ENCODE measurements around the gene ATG9B. TPM values are rescaled to one million over a fixed set of nuclear protein-coding genes. Genes with fewer than 3 reads are reported as not detected.
A peak's percentile ranks its signal among the peaks of the same experiment; 100 is the strongest.

The ATG9B gene
- total RNA-seq, 1 experiment from 2014 or later: 0.24 TPM

GRCh38 chr7:151003572-151003971, 20.7 kb downstream of the ATG9B start:
- no peak for DNase-seq (ENCODE audit: low read depth)

GRCh38 chr7:151001546-151001945, 22.7 kb downstream of the ATG9B start:
- DNase-seq (ENCODE audit: low read depth): no peak

GRCh38 chr7:151000897-151001495, 23.3 kb downstream of the ATG9B start:
- no peak for DNase-seq (ENCODE audit: low read depth)

- DNase-seq (ENCODE audit: low read depth): no peak
Observed at GRCh38 chr7:150999497-151000230, 24.6 kb downstream of the ATG9B start.

- DNase-seq (ENCODE audit: low read depth): no peak
Observed at GRCh38 chr7:150999001-150999400, 25.3 kb downstream of the ATG9B start.

- no peak for DNase-seq (ENCODE audit: low read depth)
Observed at GRCh38 chr7:150998341-150998740, 26.0 kb downstream of the ATG9B start.

- no peak for DNase-seq (ENCODE audit: low read depth)
Observed at GRCh38 chr7:150997817-150998216, 26.5 kb downstream of the ATG9B start.

- no peak for DNase-seq (ENCODE audit: low read depth)
Observed at GRCh38 chr7:150997075-150997511, 27.2 kb downstream of the ATG9B start.

- DNase-seq (ENCODE audit: low read depth): no peak
Observed at GRCh38 chr7:150996376-150997074, 27.8 kb downstream of the ATG9B start.

- no peak for DNase-seq (ENCODE audit: low read depth)
Observed at GRCh38 chr7:150994838-150995510, 29.3 kb downstream of the ATG9B start.

- DNase-seq (ENCODE audit: low read depth): no peak
Observed at GRCh38 chr7:150994141-150994837, 30.0 kb downstream of the ATG9B start.

GRCh38 chr7:150993511-150993910, 30.8 kb downstream of the ATG9B start:
- no peak for DNase-seq (ENCODE audit: low read depth)

GRCh38 chr7:150992833-150993302, 31.4 kb downstream of the ATG9B start:
- DNase-seq (ENCODE audit: low read depth): peak; percentile 25

GRCh38 chr7:150992051-150992640, 32.1 kb downstream of the ATG9B start:
- DNase-seq (ENCODE audit: low read depth): peak; percentile 16

- no peak for DNase-seq (ENCODE audit: low read depth)
Observed at GRCh38 chr7:150990416-150991186, 33.7 kb downstream of the ATG9B start, which contains the start of gene NOS3. TSS of gene NOS3 (plus strand) at chr7:150991017. CDS start at chr7:150993804, 2,787 bp downstream.

- DNase-seq (ENCODE audit: low read depth): no peak
Observed at GRCh38 chr7:150989456-150989855, 34.8 kb downstream of the ATG9B start.

GRCh38 chr7:150988230-150989226, 35.8 kb downstream of the ATG9B start:
- DNase-seq (ENCODE audit: low read depth): peak; percentile 31

GRCh38 chr7:150986556-150986955, 37.7 kb downstream of the ATG9B start:
- no peak for DNase-seq (ENCODE audit: low read depth)

- DNase-seq (ENCODE audit: low read depth): peak; percentile 44
Observed at GRCh38 chr7:150986099-150986512, 38.2 kb downstream of the ATG9B start.

Measured in RPMI7951 (cell line).